Measurements from ENCODE around the gene ZNF133.

Gene ZNF133

DNA sequence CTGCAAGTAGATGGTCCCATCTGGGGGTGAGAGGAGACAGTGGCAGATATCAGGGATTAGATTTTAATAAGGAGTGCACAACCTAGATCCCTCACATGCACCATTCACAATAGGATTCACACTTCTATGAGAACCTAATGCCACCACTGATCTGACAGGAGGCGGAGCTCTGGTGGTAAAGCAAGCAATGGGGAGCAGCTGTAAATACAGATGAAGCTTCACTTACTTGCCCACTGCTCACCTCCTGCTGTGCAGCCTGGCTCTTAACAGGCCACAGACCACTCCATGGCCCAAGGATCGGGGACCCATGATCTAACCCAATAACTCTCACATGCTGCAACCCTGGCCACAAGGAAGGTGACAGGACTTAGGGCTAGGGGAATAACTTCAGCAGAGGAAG, 75.4 kb downstream of the ZNF133 start:
- Histone ChIP-seq H3K9ac (ENCODE audit: low read length) (no peak overlapping the region), H3K36me3 (ENCODE audit: low read length) (no peaks in the 10 kb centered on the region), H3K27me3 (ENCODE audit: low read length) (no peaks in the 10 kb centered on the region), H3K9me3 (ENCODE audit: insufficient read depth, low read length) (no peaks in the 10 kb centered on the region), H3K4me2 (ENCODE audit: low read depth, low read length, poor library complexity, severe bottlenecking) (no peak overlapping the region), H4K20me1 (ENCODE audit: low read depth, low read length) (no peaks in the 10 kb centered on the region), H3F3A (ENCODE audit: insufficient read depth) (no peaks in the 10 kb centered on the region), H3K27ac (ENCODE audit: low read depth, low read length) (no peak overlapping the region), H3K79me2 (ENCODE audit: insufficient read depth, low read length) (no peaks in the 10 kb centered on the region), H3K9me2 (replicated peaks; ENCODE audit: insufficient read depth, low read length) (no peaks in the 10 kb centered on the region), H2AFZ (ENCODE audit: low read depth, low read length, severe bottlenecking) (no peak overlapping the region), H3K4me3 (ENCODE audit: insufficient read depth, low read length, poor library complexity, severe bottlenecking) (no peak overlapping the region)
- TF ChIP-seq EZH2phosphoT487 (conservative IDR thresholded peaks at IDR 0.05; ENCODE audit: low read length) = no peak

DNA sequence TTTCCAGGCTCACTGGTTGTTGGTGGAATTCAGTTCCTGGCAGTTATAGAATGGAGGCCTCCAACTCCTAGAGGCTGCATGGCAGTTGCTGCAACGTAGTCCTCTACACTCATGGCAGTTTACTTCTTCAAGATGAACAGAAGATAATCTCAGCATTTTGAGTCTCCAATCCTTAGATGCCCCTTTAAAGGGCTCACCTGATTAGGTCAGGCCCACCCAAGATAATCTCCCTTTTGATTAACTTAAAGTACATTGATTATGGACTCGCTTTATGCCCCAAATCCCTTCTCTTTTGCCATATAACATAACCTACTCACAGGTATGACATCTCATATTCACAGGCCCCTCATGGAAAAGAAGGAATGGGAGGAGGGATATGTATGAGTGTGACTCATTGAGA, 76.4 kb downstream of the ZNF133 start:
- Histone ChIP-seq H3K79me2 (ENCODE audit: insufficient read depth, low read length) (no peaks in the 10 kb centered on the region), H4K20me1 (ENCODE audit: low read depth, low read length) (no peaks in the 10 kb centered on the region), H3K9ac (ENCODE audit: low read length) (no peak overlapping the region), H3K27ac (ENCODE audit: low read depth, low read length) (no peak overlapping the region), H3K9me2 (replicated peaks; ENCODE audit: insufficient read depth, low read length) (no peaks in the 10 kb centered on the region), H3F3A (ENCODE audit: insufficient read depth) (no peaks in the 10 kb centered on the region), H3K27me3 (ENCODE audit: low read length) (no peaks in the 10 kb centered on the region), H2AFZ (ENCODE audit: low read depth, low read length, severe bottlenecking) (no peak overlapping the region), H3K9me3 (ENCODE audit: insufficient read depth, low read length) (no peaks in the 10 kb centered on the region), H3K4me2 (ENCODE audit: low read depth, low read length, poor library complexity, severe bottlenecking) (no peak overlapping the region), H3K4me3 (ENCODE audit: insufficient read depth, low read length, poor library complexity, severe bottlenecking) (no peak overlapping the region), H3K36me3 (ENCODE audit: low read length) (no peaks in the 10 kb centered on the region)
- no peak for TF ChIP-seq EZH2phosphoT487 (conservative IDR thresholded peaks at IDR 0.05; ENCODE audit: low read length)
- TF ChIP-seq, protein P1, sequence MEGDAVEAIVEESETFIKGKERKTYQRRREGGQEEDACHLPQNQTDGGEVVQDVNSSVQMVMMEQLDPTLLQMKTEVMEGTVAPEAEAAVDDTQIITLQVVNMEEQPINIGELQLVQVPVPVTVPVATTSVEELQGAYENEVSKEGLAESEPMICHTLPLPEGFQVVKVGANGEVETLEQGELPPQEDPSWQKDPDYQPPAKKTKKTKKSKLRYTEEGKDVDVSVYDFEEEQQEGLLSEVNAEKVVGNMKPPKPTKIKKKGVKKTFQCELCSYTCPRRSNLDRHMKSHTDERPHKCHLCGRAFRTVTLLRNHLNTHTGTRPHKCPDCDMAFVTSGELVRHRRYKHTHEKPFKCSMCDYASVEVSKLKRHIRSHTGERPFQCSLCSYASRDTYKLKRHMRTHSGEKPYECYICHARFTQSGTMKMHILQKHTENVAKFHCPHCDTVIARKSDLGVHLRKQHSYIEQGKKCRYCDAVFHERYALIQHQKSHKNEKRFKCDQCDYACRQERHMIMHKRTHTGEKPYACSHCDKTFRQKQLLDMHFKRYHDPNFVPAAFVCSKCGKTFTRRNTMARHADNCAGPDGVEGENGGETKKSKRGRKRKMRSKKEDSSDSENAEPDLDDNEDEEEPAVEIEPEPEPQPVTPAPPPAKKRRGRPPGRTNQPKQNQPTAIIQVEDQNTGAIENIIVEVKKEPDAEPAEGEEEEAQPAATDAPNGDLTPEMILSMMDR (IDR thresholded peaks at IDR 0.05; ENCODE audit: insufficient read depth, low read length, poor library complexity, severe bottlenecking) = no peak
